H9 (cell line): Measurements from ENCODE around the gene TUG1. TPM values are rescaled to one million over a fixed set of nuclear protein-coding genes. Genes with fewer than 3 reads are reported as not detected.

Source experiments
- DNase-seq: peaks from one replicate; pipeline ENCODE4 v3.0.0-alpha.2; 2017
- H2AFZ ChIP-seq: one replicate; pipeline ENCODE4 v1.6.1; 2013; ENCODE audit warnings: mild to moderate bottlenecking, low read length, control low read depth, moderate library complexity
- H2AK5ac ChIP-seq: 2 replicates; pipeline ENCODE4 v1.6.1; 2013; ENCODE audit warnings: low read length, control low read depth, mixed read lengths; ENCODE audit not compliant: insufficient read length
- H2BK120ac ChIP-seq: one replicate; pipeline ENCODE4 v1.6.1; 2013; ENCODE audit warnings: low read depth, mild to moderate bottlenecking, low read length, control low read depth, inconsistent platforms; ENCODE audit not compliant: poor library complexity, severe bottlenecking
- H2BK12ac ChIP-seq: 2 replicates; pipeline ENCODE4 v1.6.1; 2013; ENCODE audit warnings: low read length, control low read depth, mixed read lengths, low read depth; ENCODE audit not compliant: insufficient read length
- H2BK15ac ChIP-seq: 2 replicates; pipeline ENCODE4 v1.6.1; 2013; ENCODE audit warnings: low read depth, low read length, control low read depth
- H2BK20ac ChIP-seq: one replicate; pipeline ENCODE4 v1.6.1; 2013; ENCODE audit warnings: low read depth, mild to moderate bottlenecking, low read length, control low read depth, inconsistent platforms; ENCODE audit not compliant: poor library complexity, severe bottlenecking
- H2BK5ac ChIP-seq: 2 replicates; pipeline ENCODE4 v1.6.1; 2013; ENCODE audit warnings: low read length, control low read depth, mixed read lengths; ENCODE audit not compliant: insufficient read length
- H3K14ac ChIP-seq: 2 replicates; pipeline ENCODE4 v1.6.1; 2013; ENCODE audit warnings: low read length, control low read depth; ENCODE audit not compliant: insufficient read depth
- H3K18ac ChIP-seq: 2 replicates; pipeline ENCODE4 v1.6.1; 2013; ENCODE audit warnings: low read depth, mild to moderate bottlenecking, mixed read lengths, low read length, control low read depth; ENCODE audit not compliant: insufficient read length
- H3K23ac ChIP-seq: 2 replicates; pipeline ENCODE4 v1.6.1; 2013; ENCODE audit warnings: low read length, control low read depth, mixed read lengths, low read depth; ENCODE audit not compliant: insufficient read length
- H3K23me2 ChIP-seq: 2 replicates; pipeline ENCODE4 v1.6.1; 2013; ENCODE audit warnings: low read depth, mild to moderate bottlenecking, mixed read lengths, low read length, control low read depth; ENCODE audit not compliant: insufficient read length, poor library complexity, severe bottlenecking
- H3K27ac ChIP-seq: 2 replicates; pipeline ENCODE4 v1.5.1; 2013; ENCODE audit warnings: low read length, control low read depth, mixed read lengths, low read depth; ENCODE audit not compliant: insufficient read length
- H3K27me3 ChIP-seq: 2 replicates; pipeline ENCODE4 v1.6.1; 2013; ENCODE audit warnings: low read length, control low read depth, inconsistent platforms; ENCODE audit not compliant: insufficient read depth
- H3K4ac ChIP-seq: 2 replicates; pipeline ENCODE4 v1.6.1; 2013; ENCODE audit warnings: low read depth, mild to moderate bottlenecking, control low read depth, inconsistent platforms, low read length, moderate library complexity
- H3K4me1 ChIP-seq: 2 replicates; pipeline ENCODE4 v1.6.1; 2013; ENCODE audit warnings: low read length, control low read depth, inconsistent platforms; ENCODE audit not compliant: insufficient read depth
- H3K4me2 ChIP-seq: 2 replicates; pipeline ENCODE4 v1.6.1; 2013; ENCODE audit warnings: low read length, control low read depth, mixed read lengths; ENCODE audit not compliant: insufficient read length, insufficient read depth
- H3K56ac ChIP-seq: 2 replicates; pipeline ENCODE4 v1.6.1; 2013; ENCODE audit warnings: low read depth, mild to moderate bottlenecking, mixed read lengths, low read length, control low read depth; ENCODE audit not compliant: insufficient read length
- H3K79me1 ChIP-seq: 2 replicates; pipeline ENCODE4 v1.6.1; 2013; ENCODE audit warnings: low read depth, mild to moderate bottlenecking, moderate library complexity, low read length, control low read depth, inconsistent platforms; ENCODE audit not compliant: insufficient read depth, poor library complexity, severe bottlenecking
- H3K79me2 ChIP-seq: 2 replicates; pipeline ENCODE4 v1.6.1; 2013; ENCODE audit warnings: low read length, control low read depth, inconsistent platforms; ENCODE audit not compliant: insufficient read depth
- H3K9ac ChIP-seq: 2 replicates; pipeline ENCODE4 v1.6.1; 2013; ENCODE audit warnings: low read length, control low read depth, mixed read lengths; ENCODE audit not compliant: insufficient read length; ENCODE audit errors: extremely low read depth
- H3K9me3 ChIP-seq: one replicate; pipeline ENCODE4 v1.6.1; 2013; ENCODE audit warnings: low read depth, low read length, inconsistent platforms; ENCODE audit not compliant: control insufficient read depth
- H3T11ph ChIP-seq: one replicate; pipeline ENCODE4 v1.6.1; 2013; ENCODE audit warnings: mild to moderate bottlenecking, low read length, control low read depth, inconsistent platforms
- H4K20me1 ChIP-seq: one replicate; pipeline ENCODE4 v1.6.1; 2013; ENCODE audit not compliant: control insufficient read depth, insufficient read length, insufficient read depth
- H4K5ac ChIP-seq: 2 replicates; pipeline ENCODE4 v1.6.1; 2013; ENCODE audit warnings: low read depth, mild to moderate bottlenecking, mixed read lengths, low read length, control low read depth; ENCODE audit not compliant: insufficient read length
- H4K8ac ChIP-seq: replicated peaks from 2 replicates; pipeline ENCODE4 v1.6.1; 2013; ENCODE audit warnings: low read length, control low read depth, mixed read lengths, low read depth; ENCODE audit not compliant: insufficient read length
- H4K91ac ChIP-seq: 2 replicates; pipeline ENCODE4 v1.6.1; 2013; ENCODE audit warnings: low read depth, mild to moderate bottlenecking, moderate library complexity, mixed read lengths, low read length, control low read depth; ENCODE audit not compliant: insufficient read length
- H3K27ac Mint-ChIP-seq, 3 experiments: 2 replicates in 2 of 3; 3 replicates in 1 of 3; pipeline ENCODE4 v1.8.0; 2020 to 2021; ENCODE audit warnings: mixed read lengths in 3 of 3, mild to moderate bottlenecking in 1 of 3, moderate library complexity in 1 of 3
- H3K27me3 Mint-ChIP-seq: 2 replicates; pipeline ENCODE4 v1.8.0; 2021; ENCODE audit warnings: low read depth, mild to moderate bottlenecking, moderate library complexity, mixed read lengths
- H3K36me3 Mint-ChIP-seq, 3 experiments: 2 replicates in 2 of 3; 3 replicates in 1 of 3; pipeline ENCODE4 v1.8.0; 2020 to 2021; ENCODE audit warnings: low read depth in 3 of 3, mixed read lengths in 3 of 3; ENCODE audit not compliant: insufficient read depth in 1 of 3
- H3K4me1 Mint-ChIP-seq, 2 experiments: 2 replicates each; pipeline ENCODE4 v1.8.0; 2020; ENCODE audit warnings: mixed read lengths in 2 of 2
- H3K4me3 Mint-ChIP-seq, 2 experiments: 2 replicates in 1 of 2; 3 replicates in 1 of 2; pipeline ENCODE4 v1.8.0; 2020 to 2021; ENCODE audit warnings: mild to moderate bottlenecking in 2 of 2, mixed read lengths in 2 of 2, moderate library complexity in 1 of 2
- H3K9me3 Mint-ChIP-seq, 2 experiments: 2 replicates in 1 of 2; 3 replicates in 1 of 2; pipeline ENCODE4 v1.8.0; 2020; ENCODE audit warnings: mild to moderate bottlenecking in 2 of 2, mixed read lengths in 2 of 2, moderate library complexity in 1 of 2
- WGBS: extraction: QIAGEN DNeasy Blood & Tissue Kit; methylation state at CpG from one replicate; pipeline ENCODE4 v1.1.7; 2013; ENCODE audit warnings: missing lambda C conversion rate, low lambda C conversion rate, mixed read lengths; ENCODE audit not compliant: insufficient read length; ENCODE audit errors: extremely low coverage; 5-methylcytosine and 5-hydroxymethylcytosine counted together
- total RNA-seq: library from RNA; stranded (reverse); gene quantifications from 2 replicates; pipeline ENCODE4 v1.2.1, GENCODE V29; 2021
- TF ChIP-seq, protein P1 (sequence below): fragments of 200-600 bp; sonication (generic); conservative IDR thresholded peaks from 3 replicates; pipeline ENCODE4 v1.8.0; 2021; ENCODE audit warnings: antibody characterized with exemption, mild to moderate bottlenecking

The TUG1 gene
- total RNA-seq, 1 experiment from 2014 or later, result 99.6 TPM

DNA sequence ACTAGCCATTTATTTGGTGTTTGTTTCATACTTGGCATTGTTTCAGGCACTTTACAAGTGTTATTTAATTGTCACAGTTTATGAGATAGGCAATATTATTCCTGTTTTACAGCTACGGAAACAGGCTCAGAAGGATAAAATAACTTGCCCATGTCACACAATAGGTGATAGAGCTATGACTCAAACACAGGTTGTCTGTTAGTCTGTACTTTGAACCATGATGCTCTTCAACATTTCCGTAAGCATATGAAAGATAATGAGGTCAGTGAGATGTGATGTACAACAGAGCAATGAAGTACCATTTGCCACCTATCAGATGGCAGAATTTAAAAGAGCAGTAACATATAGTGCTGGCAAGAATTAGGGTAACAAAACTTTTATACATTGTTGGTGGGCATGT lies 15.3 kb downstream of the TUG1 start:
- H3K9me3 Mint-ChIP-seq, result peaks cover 28 to 41% of the 10 kb centered on the region in 2 experiments
- no peak overlapping the region for H3K4me2 ChIP-seq
- no peak for DNase-seq

More for the DNA sequence above, 15.3 kb downstream of the TUG1 start:
- Histone ChIP-seq H4K8ac (no peak overlapping the region), H3K4me1 (no peaks in the 10 kb centered on the region), H3K79me1 (no peaks in the 10 kb centered on the region), H2AK5ac (no peak overlapping the region), H3K18ac (no peak overlapping the region), H4K20me1 (no peaks in the 10 kb centered on the region), H3K79me2 (no peaks in the 10 kb centered on the region), H3K23ac (no peak overlapping the region), H3T11ph (no peak overlapping the region), H3K14ac (no peak overlapping the region), H2BK5ac (no peak overlapping the region), H2BK12ac (no peak overlapping the region), H3K9ac (no peak overlapping the region), H3K9me3 (no peaks in the 10 kb centered on the region), H4K5ac (no peak overlapping the region), H3K56ac (no peak overlapping the region), H2BK15ac (no peak overlapping the region), H2BK20ac (no peak overlapping the region), H3K23me2 (no peaks in the 10 kb centered on the region), H3K4ac (no peak overlapping the region), H3K27me3 (no peaks in the 10 kb centered on the region), H2AFZ (no peak overlapping the region), H4K91ac (no peak overlapping the region), H2BK120ac (no peak overlapping the region), H3K27ac (no peak overlapping the region)
- no peak overlapping the region for H3K4me3 Mint-ChIP-seq
- peaks cover 10% of the 10 kb centered on the region for H3K27me3 Mint-ChIP-seq
- H3K4me1 Mint-ChIP-seq, result peaks cover 7 to 9% of the 10 kb centered on the region in 2 experiments; a peak in 3 of 4 replicates
- WGBS, result no CpG with 5 or more reads among the region's 2 CpGs
- no peak overlapping the region for H3K27ac Mint-ChIP-seq
- peaks cover 16 to 67% (median 24%) of the 10 kb centered on the region in 3 experiments for H3K36me3 Mint-ChIP-seq
- TF ChIP-seq, protein P1, sequence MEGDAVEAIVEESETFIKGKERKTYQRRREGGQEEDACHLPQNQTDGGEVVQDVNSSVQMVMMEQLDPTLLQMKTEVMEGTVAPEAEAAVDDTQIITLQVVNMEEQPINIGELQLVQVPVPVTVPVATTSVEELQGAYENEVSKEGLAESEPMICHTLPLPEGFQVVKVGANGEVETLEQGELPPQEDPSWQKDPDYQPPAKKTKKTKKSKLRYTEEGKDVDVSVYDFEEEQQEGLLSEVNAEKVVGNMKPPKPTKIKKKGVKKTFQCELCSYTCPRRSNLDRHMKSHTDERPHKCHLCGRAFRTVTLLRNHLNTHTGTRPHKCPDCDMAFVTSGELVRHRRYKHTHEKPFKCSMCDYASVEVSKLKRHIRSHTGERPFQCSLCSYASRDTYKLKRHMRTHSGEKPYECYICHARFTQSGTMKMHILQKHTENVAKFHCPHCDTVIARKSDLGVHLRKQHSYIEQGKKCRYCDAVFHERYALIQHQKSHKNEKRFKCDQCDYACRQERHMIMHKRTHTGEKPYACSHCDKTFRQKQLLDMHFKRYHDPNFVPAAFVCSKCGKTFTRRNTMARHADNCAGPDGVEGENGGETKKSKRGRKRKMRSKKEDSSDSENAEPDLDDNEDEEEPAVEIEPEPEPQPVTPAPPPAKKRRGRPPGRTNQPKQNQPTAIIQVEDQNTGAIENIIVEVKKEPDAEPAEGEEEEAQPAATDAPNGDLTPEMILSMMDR, result no peak
